ENCODE data around the gene EHBP1L1. TPM values are rescaled to one million over a fixed set of nuclear protein-coding genes. Genes with fewer than 3 reads are reported as not detected.

The EHBP1L1 gene
- total and polyA plus RNA-seq, 2 of the 13 experiments (the other 11 are each of a cell fraction or from before 2014, with no cell fraction given): 8.3 to 10.6 TPM

DNA sequence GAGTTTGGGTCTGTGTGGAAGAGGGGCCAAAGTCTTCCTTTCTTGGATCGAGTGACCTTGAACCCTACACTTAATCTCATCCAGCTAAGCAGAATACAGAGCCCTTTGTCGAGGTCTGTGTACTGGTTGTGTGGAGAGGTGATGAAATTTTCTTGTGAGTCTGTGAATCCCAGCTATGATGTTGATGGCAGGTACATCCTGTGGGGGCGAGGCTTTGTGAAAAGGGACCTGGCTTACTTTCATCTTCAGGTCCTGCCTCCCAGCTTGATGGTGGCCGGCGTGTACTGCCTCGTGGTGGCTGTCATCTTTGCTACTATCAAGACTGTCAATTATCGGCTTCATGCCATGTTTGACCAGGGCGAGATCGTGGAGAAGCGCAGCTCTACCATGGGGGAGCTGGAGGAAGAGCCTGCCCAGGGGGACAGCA, 40.7 kb downstream of the EHBP1L1 start (continued):
- TF ChIP-seq SMYD3 (CRISPR knock-in tag; IDR thresholded peaks at IDR 0.05): no peak
- peak; percentile 34; the same call in 1 of the 2 replicates for TF ChIP-seq ZBTB21 (CRISPR knock-in tag; IDR thresholded peaks at IDR 0.05)
- no peak for TF ChIP-seq PHF20 (CRISPR knock-in tag; IDR thresholded peaks at IDR 0.05)
- TF ChIP-seq NR3C1 (CRISPR knock-in tag; IDR thresholded peaks at IDR 0.05): no peak
- peak; percentile 49; the same call in 1 of the 2 replicates for TF ChIP-seq CEBPB (IDR thresholded peaks at IDR 0.05; ENCODE audit: borderline replicate concordance, low read depth, low read length)
- TF ChIP-seq, protein P1, sequence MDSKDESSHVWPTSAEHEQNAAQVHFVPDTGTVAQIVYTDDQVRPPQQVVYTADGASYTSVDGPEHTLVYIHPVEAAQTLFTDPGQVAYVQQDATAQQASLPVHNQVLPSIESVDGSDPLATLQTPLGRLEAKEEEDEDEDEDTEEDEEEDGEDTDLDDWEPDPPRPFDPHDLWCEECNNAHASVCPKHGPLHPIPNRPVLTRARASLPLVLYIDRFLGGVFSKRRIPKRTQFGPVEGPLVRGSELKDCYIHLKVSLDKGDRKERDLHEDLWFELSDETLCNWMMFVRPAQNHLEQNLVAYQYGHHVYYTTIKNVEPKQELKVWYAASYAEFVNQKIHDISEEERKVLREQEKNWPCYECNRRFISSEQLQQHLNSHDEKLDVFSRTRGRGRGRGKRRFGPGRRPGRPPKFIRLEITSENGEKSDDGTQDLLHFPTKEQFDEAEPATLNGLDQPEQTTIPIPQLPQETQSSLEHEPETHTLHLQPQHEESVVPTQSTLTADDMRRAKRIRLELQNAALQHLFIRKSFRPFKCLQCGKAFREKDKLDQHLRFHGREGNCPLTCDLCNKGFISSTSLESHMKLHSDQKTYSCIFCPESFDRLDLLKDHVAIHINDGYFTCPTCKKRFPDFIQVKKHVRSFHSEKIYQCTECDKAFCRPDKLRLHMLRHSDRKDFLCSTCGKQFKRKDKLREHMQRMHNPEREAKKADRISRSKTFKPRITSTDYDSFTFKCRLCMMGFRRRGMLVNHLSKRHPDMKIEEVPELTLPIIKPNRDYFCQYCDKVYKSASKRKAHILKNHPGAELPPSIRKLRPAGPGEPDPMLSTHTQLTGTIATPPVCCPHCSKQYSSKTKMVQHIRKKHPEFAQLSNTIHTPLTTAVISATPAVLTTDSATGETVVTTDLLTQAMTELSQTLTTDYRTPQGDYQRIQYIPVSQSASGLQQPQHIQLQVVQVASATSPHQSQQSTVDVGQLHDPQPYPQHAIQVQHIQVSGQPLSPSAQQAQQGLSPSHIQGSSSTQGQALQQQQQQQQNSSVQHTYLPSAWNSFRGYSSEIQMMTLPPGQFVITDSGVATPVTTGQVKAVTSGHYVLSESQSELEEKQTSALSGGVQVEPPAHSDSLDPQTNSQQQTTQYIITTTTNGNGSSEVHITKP (CRISPR knock-in tag; IDR thresholded peaks at IDR 0.05; ENCODE audit: low read depth): peak; percentile 9; the same call in 1 of the 2 replicates
- TF ChIP-seq CREM (IDR thresholded peaks at IDR 0.05): peak; percentile 47; the same call in 1 of the 2 replicates
- no peak for TF ChIP-seq CREM (CRISPR knock-in tag; IDR thresholded peaks at IDR 0.05)
- peak; percentile 31; the same call in 1 of the 2 replicates for TF ChIP-seq MED1 (CRISPR knock-in tag; IDR thresholded peaks at IDR 0.05)
- no peak for TF ChIP-seq ZNF772 (CRISPR knock-in tag; IDR thresholded peaks at IDR 0.05)
- TF ChIP-seq, protein P2, sequence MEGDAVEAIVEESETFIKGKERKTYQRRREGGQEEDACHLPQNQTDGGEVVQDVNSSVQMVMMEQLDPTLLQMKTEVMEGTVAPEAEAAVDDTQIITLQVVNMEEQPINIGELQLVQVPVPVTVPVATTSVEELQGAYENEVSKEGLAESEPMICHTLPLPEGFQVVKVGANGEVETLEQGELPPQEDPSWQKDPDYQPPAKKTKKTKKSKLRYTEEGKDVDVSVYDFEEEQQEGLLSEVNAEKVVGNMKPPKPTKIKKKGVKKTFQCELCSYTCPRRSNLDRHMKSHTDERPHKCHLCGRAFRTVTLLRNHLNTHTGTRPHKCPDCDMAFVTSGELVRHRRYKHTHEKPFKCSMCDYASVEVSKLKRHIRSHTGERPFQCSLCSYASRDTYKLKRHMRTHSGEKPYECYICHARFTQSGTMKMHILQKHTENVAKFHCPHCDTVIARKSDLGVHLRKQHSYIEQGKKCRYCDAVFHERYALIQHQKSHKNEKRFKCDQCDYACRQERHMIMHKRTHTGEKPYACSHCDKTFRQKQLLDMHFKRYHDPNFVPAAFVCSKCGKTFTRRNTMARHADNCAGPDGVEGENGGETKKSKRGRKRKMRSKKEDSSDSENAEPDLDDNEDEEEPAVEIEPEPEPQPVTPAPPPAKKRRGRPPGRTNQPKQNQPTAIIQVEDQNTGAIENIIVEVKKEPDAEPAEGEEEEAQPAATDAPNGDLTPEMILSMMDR (CRISPR knock-in tag; IDR thresholded peaks at IDR 0.05): no peak
- TF ChIP-seq, protein P3, sequence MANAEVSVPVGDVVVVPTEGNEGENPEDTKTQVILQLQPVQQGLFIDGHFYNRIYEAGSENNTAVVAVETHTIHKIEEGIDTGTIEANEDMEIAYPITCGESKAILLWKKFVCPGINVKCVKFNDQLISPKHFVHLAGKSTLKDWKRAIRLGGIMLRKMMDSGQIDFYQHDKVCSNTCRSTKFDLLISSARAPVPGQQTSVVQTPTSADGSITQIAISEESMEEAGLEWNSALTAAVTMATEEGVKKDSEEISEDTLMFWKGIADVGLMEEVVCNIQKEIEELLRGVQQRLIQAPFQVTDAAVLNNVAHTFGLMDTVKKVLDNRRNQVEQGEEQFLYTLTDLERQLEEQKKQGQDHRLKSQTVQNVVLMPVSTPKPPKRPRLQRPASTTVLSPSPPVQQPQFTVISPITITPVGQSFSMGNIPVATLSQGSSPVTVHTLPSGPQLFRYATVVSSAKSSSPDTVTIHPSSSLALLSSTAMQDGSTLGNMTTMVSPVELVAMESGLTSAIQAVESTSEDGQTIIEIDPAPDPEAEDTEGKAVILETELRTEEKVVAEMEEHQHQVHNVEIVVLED (CRISPR knock-in tag; IDR thresholded peaks at IDR 0.05; ENCODE audit: borderline replicate concordance): no peak
- peak; percentile 41 for TF ChIP-seq NR2F6 (IDR thresholded peaks at IDR 0.05)
- TF ChIP-seq NR2F6 (CRISPR knock-in tag; IDR thresholded peaks at IDR 0.05): peak; percentile 67
- no peak for TF ChIP-seq ZNF12 (CRISPR knock-in tag; IDR thresholded peaks at IDR 0.05)
- no peak for TF ChIP-seq FOXA1 (IDR thresholded peaks at IDR 0.05)
- TF ChIP-seq FOXA1 (CRISPR knock-in tag; IDR thresholded peaks at IDR 0.05): peak; percentile 8; the same call in 1 of the 2 replicates
- TF ChIP-seq ZZZ3 (CRISPR knock-in tag; IDR thresholded peaks at IDR 0.05; ENCODE audit: borderline replicate concordance): no peak
- TF ChIP-seq ZNF709 (CRISPR knock-in tag; IDR thresholded peaks at IDR 0.05): 0 out of 2 replicates have a peak, but pooled peaks have one; percentile 33
- peak; percentile 81; the same call in 1 of the 2 replicates for TF ChIP-seq SIN3A (IDR thresholded peaks at IDR 0.05; ENCODE audit: borderline replicate concordance, low read depth, low read length)
- TF ChIP-seq, protein P4, sequence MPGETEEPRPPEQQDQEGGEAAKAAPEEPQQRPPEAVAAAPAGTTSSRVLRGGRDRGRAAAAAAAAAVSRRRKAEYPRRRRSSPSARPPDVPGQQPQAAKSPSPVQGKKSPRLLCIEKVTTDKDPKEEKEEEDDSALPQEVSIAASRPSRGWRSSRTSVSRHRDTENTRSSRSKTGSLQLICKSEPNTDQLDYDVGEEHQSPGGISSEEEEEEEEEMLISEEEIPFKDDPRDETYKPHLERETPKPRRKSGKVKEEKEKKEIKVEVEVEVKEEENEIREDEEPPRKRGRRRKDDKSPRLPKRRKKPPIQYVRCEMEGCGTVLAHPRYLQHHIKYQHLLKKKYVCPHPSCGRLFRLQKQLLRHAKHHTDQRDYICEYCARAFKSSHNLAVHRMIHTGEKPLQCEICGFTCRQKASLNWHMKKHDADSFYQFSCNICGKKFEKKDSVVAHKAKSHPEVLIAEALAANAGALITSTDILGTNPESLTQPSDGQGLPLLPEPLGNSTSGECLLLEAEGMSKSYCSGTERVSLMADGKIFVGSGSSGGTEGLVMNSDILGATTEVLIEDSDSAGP (CRISPR knock-in tag; IDR thresholded peaks at IDR 0.05; ENCODE audit: borderline replicate concordance): 0 out of 2 replicates have a peak, but pooled peaks have one; percentile 19
- no peak for TF ChIP-seq ZNF296 (CRISPR knock-in tag; conservative IDR thresholded peaks at IDR 0.05)
- peak; percentile 80; the same call in 1 of the 2 replicates for TF ChIP-seq POLR2AphosphoS2 (IDR thresholded peaks at IDR 0.05; ENCODE audit: low read depth, low read length)

Measured in HepG2 (cell line).